WERI-Rb-1 (cell line): ENCODE results near the gene EEF1A2.

Experiments
- DNase-seq: peaks from one replicate; pipeline ENCODE4 v3.0.0-alpha.2; 2020
- H3K27ac ChIP-seq: fragments of 250-450 bp; sonication (Bioruptor Pico); 2 replicates; pipeline ENCODE4 v1.5.1; 2020; ENCODE audit warnings: mild to moderate bottlenecking, moderate library complexity
- H3K27me3 ChIP-seq: fragments of 250-450 bp; sonication (Bioruptor Pico); 2 replicates; pipeline ENCODE4 v1.5.1; 2021; ENCODE audit warnings: mild to moderate bottlenecking, low read depth, moderate library complexity; ENCODE audit not compliant: insufficient read depth, severe bottlenecking
- H3K36me3 ChIP-seq: fragments of 250-450 bp; sonication (Bioruptor Pico); 2 replicates; pipeline ENCODE4 v1.5.1; 2020; ENCODE audit warnings: mild to moderate bottlenecking, moderate library complexity
- H3K4me3 ChIP-seq: 2 replicates; pipeline ENCODE4 v1.5.1; 2011; ENCODE audit warnings: low read depth, mild to moderate bottlenecking, control low read depth, low read length
- H3K9me3 ChIP-seq: fragments of 250-450 bp; sonication (Bioruptor Pico); 2 replicates; pipeline ENCODE4 v1.5.1; 2021; ENCODE audit warnings: mild to moderate bottlenecking, moderate library complexity; ENCODE audit not compliant: severe bottlenecking
- TF ChIP-seq, protein P1 (sequence below): IDR thresholded peaks from 2 replicates; pipeline ENCODE4 v1.5.1; 2011; ENCODE audit warnings: low read depth, mild to moderate bottlenecking, control low read depth, inconsistent platforms, low read length

The EEF1A2 gene

GRCh38 chr20:63440366-63440955, 58.4 kb downstream of the EEF1A2 start:
- DNase-seq: no peak
- H3K36me3 ChIP-seq: peaks cover 17% of the 10 kb centered on the region; the same call in 1 of the 2 replicates
- H3K27me3 ChIP-seq: no peaks in the 10 kb centered on the region
- H3K9me3 ChIP-seq: peaks cover 4% of the 10 kb centered on the region
- H3K4me3 ChIP-seq: no peak overlapping the region
- no peak overlapping the region for H3K27ac ChIP-seq
- TF ChIP-seq, protein P1, sequence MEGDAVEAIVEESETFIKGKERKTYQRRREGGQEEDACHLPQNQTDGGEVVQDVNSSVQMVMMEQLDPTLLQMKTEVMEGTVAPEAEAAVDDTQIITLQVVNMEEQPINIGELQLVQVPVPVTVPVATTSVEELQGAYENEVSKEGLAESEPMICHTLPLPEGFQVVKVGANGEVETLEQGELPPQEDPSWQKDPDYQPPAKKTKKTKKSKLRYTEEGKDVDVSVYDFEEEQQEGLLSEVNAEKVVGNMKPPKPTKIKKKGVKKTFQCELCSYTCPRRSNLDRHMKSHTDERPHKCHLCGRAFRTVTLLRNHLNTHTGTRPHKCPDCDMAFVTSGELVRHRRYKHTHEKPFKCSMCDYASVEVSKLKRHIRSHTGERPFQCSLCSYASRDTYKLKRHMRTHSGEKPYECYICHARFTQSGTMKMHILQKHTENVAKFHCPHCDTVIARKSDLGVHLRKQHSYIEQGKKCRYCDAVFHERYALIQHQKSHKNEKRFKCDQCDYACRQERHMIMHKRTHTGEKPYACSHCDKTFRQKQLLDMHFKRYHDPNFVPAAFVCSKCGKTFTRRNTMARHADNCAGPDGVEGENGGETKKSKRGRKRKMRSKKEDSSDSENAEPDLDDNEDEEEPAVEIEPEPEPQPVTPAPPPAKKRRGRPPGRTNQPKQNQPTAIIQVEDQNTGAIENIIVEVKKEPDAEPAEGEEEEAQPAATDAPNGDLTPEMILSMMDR: no peak

GRCh38 chr20:63439866-63440265, 59.0 kb downstream of the EEF1A2 start:
- Histone ChIP-seq H3K27ac (no peak overlapping the region), H3K4me3 (no peak overlapping the region), H3K27me3 (no peaks in the 10 kb centered on the region), H3K9me3 (peaks cover 4% of the 10 kb centered on the region), H3K36me3 (peaks cover 17% of the 10 kb centered on the region; the same call in 1 of the 2 replicates)
- TF ChIP-seq, protein P1: no peak
- DNase-seq: no peak

DNA sequence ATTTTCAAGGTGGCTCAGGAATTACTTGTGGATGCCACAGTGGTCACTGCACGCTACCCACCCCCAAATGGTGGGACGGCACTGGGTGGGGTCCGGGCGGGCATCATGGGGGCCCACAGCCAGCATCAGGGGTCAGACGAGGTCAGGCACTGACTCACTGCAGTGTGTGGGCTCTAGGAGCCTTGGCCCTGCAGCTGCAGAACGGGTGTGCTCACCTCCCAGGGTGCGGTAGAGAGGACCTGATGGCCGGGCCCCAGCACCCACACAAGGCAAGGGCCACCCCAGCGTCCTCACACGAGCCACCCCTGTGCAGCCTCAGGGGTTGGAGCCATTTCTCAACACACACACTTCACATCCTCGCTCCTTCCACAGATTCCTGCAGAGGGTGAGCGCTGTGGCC, 60.8 kb downstream of the EEF1A2 start:
- H3K36me3 ChIP-seq: peaks cover 9% of the 10 kb centered on the region; the same call in 1 of the 2 replicates
- H3K27me3 ChIP-seq: no peaks in the 10 kb centered on the region
- H3K4me3 ChIP-seq: no peak overlapping the region
- no peak overlapping the region for H3K27ac ChIP-seq
- H3K9me3 ChIP-seq: no peaks in the 10 kb centered on the region
- no peak for DNase-seq
- TF ChIP-seq, protein P1: no peak
